T47D (cell line): ENCODE data around the gene SCARB2.

ENCODE experiments used
- DNase-seq, 2 experiments: peaks; one replicate each; pipeline versions ENCODE4 v3.0.0 to v3.0.0-alpha.2; 2011 to 2012; ENCODE audit warnings: low read depth in 1 of 2, low spot score in 1 of 2
- JUND ChIP-seq: IDR thresholded peaks from 2 replicates; pipeline ENCODE4 v1.6.1; 2012; ENCODE audit warnings: low read depth
- in situ Hi-C: cut with HindIII; loops from 2 replicates; pipeline ENCODE4 v1.10.0; 2016; ENCODE audit warnings: low sequenced_read_pairs, low pct_unique_long_range_greater_than_20kb

The SCARB2 gene

GRCh38 chr4:76147454-76148141, 66.0 kb downstream of the SCARB2 start:
- no peak for TF ChIP-seq JUND
- in situ Hi-C loops: no loop called here
- DNase-seq: peak; percentile 47 to 80

DNA sequence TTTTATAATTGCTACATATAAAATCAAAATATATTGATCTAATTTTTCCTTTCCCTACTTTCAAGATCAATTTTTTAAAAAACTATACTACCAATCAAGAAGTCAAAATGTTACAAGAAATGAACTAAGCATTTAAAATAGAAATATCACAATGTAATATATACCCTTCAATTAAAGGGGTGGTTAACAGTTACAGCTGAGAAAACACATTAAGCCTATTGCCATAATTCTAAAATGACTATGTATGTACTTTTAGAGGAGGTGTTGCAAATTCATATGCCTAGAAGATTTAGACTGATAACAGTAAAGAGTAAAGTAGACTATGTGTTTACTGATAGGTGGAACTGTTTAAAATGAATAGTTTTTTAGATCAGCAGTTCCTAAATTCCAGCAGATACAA, 69.1 kb downstream of the SCARB2 start:
- TF ChIP-seq JUND: no peak
- no peak for DNase-seq
- in situ Hi-C loops: no loop called here

DNA sequence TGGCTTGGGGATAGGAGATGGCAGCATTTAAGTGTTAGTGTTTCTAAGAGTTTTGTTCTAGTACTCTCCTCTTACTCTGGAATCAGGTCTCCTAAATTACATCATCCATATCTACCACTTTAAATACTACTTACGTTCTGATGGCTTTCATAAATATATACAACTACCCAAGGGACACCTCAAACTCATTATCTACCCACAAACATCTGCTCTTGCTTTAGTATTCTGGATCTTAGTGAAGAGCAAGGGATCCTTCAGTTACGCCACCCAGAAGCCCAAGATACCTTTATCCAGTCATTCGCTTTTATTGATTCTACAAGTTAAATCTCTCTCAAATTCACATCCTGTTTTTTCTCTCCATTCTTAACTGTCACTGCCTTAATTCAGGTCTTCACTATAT, 72.4 kb downstream of the SCARB2 start:
- DNase-seq: no peak
- no peak for TF ChIP-seq JUND
- in situ Hi-C loops: no loop called here

- peak; percentile 14; the same call in 1 of the 2 replicates for TF ChIP-seq JUND
- in situ Hi-C loops: no loop called here
Observed at GRCh38 chr4:76127754-76128153, 85.9 kb downstream of the SCARB2 start.

DNA sequence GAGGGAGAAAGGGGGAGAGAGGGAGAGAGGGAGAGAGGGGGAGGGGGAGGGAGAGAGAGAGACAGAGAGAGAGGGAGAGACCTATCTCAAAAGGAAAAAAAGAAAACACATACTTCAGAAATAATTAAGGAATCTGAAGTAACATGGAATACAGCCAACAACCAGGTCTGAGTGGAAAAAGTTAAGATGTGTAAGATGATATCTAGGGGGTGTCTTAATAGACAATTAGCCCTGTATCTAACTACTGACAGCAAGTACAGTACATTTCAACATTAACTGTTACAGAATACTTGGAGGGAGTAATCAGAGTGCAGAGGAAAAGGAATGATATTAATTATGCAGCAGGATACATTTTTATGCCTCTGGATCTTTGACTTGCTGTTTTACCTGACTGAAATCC, 87.8 kb downstream of the SCARB2 start:
- in situ Hi-C loops: no loop called here
- TF ChIP-seq JUND: no peak
- no peak for DNase-seq

More at GRCh38 chr4:76127754-76128153, 85.9 kb downstream of the SCARB2 start:
- DNase-seq: peak in 1 of 2 experiments; percentile 44

GRCh38 chr4:76120199-76120598, 93.4 kb downstream of the SCARB2 start:
- TF ChIP-seq JUND: no peak
- in situ Hi-C loops: no loop called here
- no peak for DNase-seq

DNA sequence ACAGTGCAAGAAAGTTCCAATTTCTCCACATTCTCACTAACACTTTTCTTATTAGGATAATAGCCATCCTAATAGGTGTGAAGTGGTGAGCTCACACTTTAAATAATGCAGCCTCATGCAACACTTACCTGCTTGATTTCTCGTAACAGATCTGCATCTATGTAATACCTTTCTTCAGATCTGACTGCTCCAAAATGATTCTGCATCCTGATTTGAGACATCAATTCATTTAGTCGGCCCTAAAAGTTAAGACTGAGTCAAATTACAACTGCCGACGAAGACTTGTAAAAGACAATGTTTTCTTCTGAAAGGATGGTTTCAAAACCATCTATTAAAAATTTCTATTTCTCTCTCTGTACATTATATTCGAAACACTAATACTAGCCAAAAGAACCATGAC, 96.1 kb downstream of the SCARB2 start:
- no peak for TF ChIP-seq JUND

GRCh38 chr4:76116821-76117220, 96.8 kb downstream of the SCARB2 start:
- DNase-seq: no peak
- in situ Hi-C loops: no loop called here
- TF ChIP-seq JUND: no peak

More for the DNA sequence above, 96.1 kb downstream of the SCARB2 start:
- DNase-seq: no peak
- in situ Hi-C loops: no loop called here
